ENCODE data around the gene FXYD2. TPM values are rescaled to one million over a fixed set of nuclear protein-coding genes. Genes with fewer than 3 reads are reported as not detected.

FXYD2 gene
- total and polyA plus RNA-seq, 2 of the 8 experiments (the other 6 are each of a cell fraction or from before 2014, with no cell fraction given), result 0.89 to 1.1 TPM

GRCh38 chr11:117774553-117774952 is 50.0 kb downstream of the FXYD2 start:
- no peak overlapping the region for H3K56ac ChIP-seq (replicated peaks; ENCODE audit: insufficient read length, low read depth, low read length)
- H2BK5ac ChIP-seq (ENCODE audit: low read depth, low read length), result no peak overlapping the region
- no peak overlapping the region for H2BK12ac ChIP-seq (ENCODE audit: low read depth, low read length)
- H2AK5ac ChIP-seq (ENCODE audit: low read depth, low read length), result no peak overlapping the region
- H4K8ac ChIP-seq (ENCODE audit: extremely low read depth, insufficient read depth, low read length), result no peak overlapping the region
- H2BK15ac ChIP-seq (ENCODE audit: low read length), result no peak overlapping the region
- H3K4me3 ChIP-seq (ENCODE audit: extremely low read depth in 1 of 4, insufficient read depth in 2 of 4, low read depth in 3 of 4, low read length in 4 of 4), result no peak overlapping the region
- no peak overlapping the region for H3K14ac ChIP-seq (ENCODE audit: insufficient read length)
- DNase-seq (ENCODE audit: low read depth in 1 of 2, low spot score in 2 of 2) (no peak), FAIRE-seq (no peak)
- H4K20me1 ChIP-seq (replicated peaks in 1 of 2; ENCODE audit: control insufficient read depth in 1 of 2, insufficient read depth in 2 of 2, low read length in 2 of 2), result no peaks in the 10 kb centered on the region
- H3K9ac ChIP-seq (replicated peaks in 1 of 4; ENCODE audit: extremely low read depth in 1 of 4, low read depth in 3 of 4, low read length in 3 of 4), result no peak overlapping the region
- H3K4me2 ChIP-seq (ENCODE audit: insufficient read depth in 1 of 2, low read depth in 2 of 2, low read length in 2 of 2), result no peak overlapping the region
- no peak overlapping the region for H3K23ac ChIP-seq (ENCODE audit: insufficient read length)
- H2BK20ac ChIP-seq (ENCODE audit: low read length), result no peak overlapping the region
- H2AFZ ChIP-seq (ENCODE audit: low read length), result no peak overlapping the region
- H3K18ac ChIP-seq (ENCODE audit: extremely low read depth, low read length), result no peak overlapping the region
- H3K4ac ChIP-seq (replicated peaks; ENCODE audit: insufficient read length, low read depth, low read length), result no peak overlapping the region
- no peak overlapping the region for H4K5ac ChIP-seq (ENCODE audit: insufficient read length, low read depth, low read length)
- no peaks in the 10 kb centered on the region for H3K23me2 ChIP-seq (ENCODE audit: low read depth, low read length)
- no peaks in the 10 kb centered on the region for H3K4me1 ChIP-seq (replicated peaks in 1 of 4; ENCODE audit: control insufficient read depth in 3 of 4, insufficient read depth in 4 of 4, low read length in 3 of 4)
- H2BK120ac ChIP-seq (replicated peaks; ENCODE audit: low read depth, low read length), result no peak overlapping the region
- 85% methylated on average over 3 of the region's 3 CpGs; no CpG with 5 or more reads in 1 of the 2 experiments for WGBS, 2 experiments (ENCODE audit: extremely low coverage in 1 of 2, insufficient coverage in 1 of 2, insufficient read length in 1 of 2, insufficient replicate concordance in 2 of 2, low coverage in 1 of 2, low lambda C conversion rate in 2 of 2, missing lambda C conversion rate in 1 of 2)
- TF ChIP-seq SUZ12 (IDR thresholded peaks at IDR 0.05; ENCODE audit: low read length), result no peak
- no peak for TF ChIP-seq KDM5A (IDR thresholded peaks at IDR 0.05; ENCODE audit: low read length)
- no peak for TF ChIP-seq TAF7 (optimal IDR thresholded peaks at IDR 0.05; ENCODE audit: borderline replicate concordance, low read depth, low read length)
- no peak for TF ChIP-seq BRCA1 (IDR thresholded peaks at IDR 0.05; ENCODE audit: low read depth, low read length)
- TF ChIP-seq CREB1 (IDR thresholded peaks at IDR 0.05), result no peak
- no peak for TF ChIP-seq KDM1A (IDR thresholded peaks at IDR 0.05; ENCODE audit: borderline replicate concordance, low read length)
- no peak for TF ChIP-seq SP4 (IDR thresholded peaks at IDR 0.05; ENCODE audit: low read length)
- no peak for TF ChIP-seq POLR2A (IDR thresholded peaks at IDR 0.05; ENCODE audit: control extremely low read depth in 1 of 2, low read depth in 2 of 2, low read length in 2 of 2)
- no peak for TF ChIP-seq SIN3A (conservative IDR thresholded peaks at IDR 0.05 in 1 of 2, IDR thresholded peaks at IDR 0.05 in 1 of 2; ENCODE audit: low read depth in 1 of 2, low read length in 2 of 2)
- H4K91ac ChIP-seq (replicated peaks; ENCODE audit: insufficient read length, low read length), result no peak overlapping the region
- H3K36me3 ChIP-seq (ENCODE audit: control insufficient read depth in 2 of 4, insufficient read depth in 4 of 4, low read length in 3 of 4), result no peaks in the 10 kb centered on the region
- H3K27me3 ChIP-seq (replicated peaks in 1 of 4; ENCODE audit: control insufficient read depth in 3 of 4, extremely low read depth in 1 of 4, insufficient read depth in 3 of 4, low read length in 3 of 4), result 0 out of 7 replicates have a peak, but pooled peaks cover 0 to 3% (median under 1%) of the 10 kb centered on the region in 4 experiments
- no peaks in the 10 kb centered on the region for H3K79me1 ChIP-seq (ENCODE audit: low read depth, low read length)
- ChIA-PET CTCF (ENCODE audit: partially characterized antibody) (no interaction called here), POLR2A (ENCODE audit: partially characterized antibody) (no interaction called here)
- no peaks in the 10 kb centered on the region for H3K79me2 ChIP-seq (ENCODE audit: control insufficient read depth in 1 of 2, insufficient read depth in 2 of 2, low read length in 2 of 2)
- H3K27ac ChIP-seq (ENCODE audit: low read depth, low read length), result no peak overlapping the region
- no peaks in the 10 kb centered on the region for H3K9me3 ChIP-seq (ENCODE audit: insufficient read depth in 2 of 2, low read depth in 1 of 2, low read length in 1 of 2)
